ENCODE results near the gene SERPINA5. TPM values are rescaled to one million over a fixed set of nuclear protein-coding genes. Genes with fewer than 3 reads are reported as not detected.

Gene SERPINA5
- total RNA-seq, 1 donor from 2014 or later, result 1.9 TPM

GRCh38 chr14:94548131-94548998 lies 32.9 kb upstream of the SERPINA5 start:
- TF ChIP-seq CTCF (IDR thresholded peaks at IDR 0.05; ENCODE audit: insufficient read depth, low read length, poor library complexity, severe bottlenecking), result no peak
- Histone ChIP-seq H3K36me3 (ENCODE audit: control insufficient read depth, insufficient read depth, low read length) (no peaks in the 10 kb centered on the region), H3K4me3 (ENCODE audit: low read depth, low read length) (no peak overlapping the region), H3K27me3 (ENCODE audit: control insufficient read depth, insufficient read depth, low read length) (no peaks in the 10 kb centered on the region)
- DNase-seq (ENCODE audit: low read depth), result no peak

DNA sequence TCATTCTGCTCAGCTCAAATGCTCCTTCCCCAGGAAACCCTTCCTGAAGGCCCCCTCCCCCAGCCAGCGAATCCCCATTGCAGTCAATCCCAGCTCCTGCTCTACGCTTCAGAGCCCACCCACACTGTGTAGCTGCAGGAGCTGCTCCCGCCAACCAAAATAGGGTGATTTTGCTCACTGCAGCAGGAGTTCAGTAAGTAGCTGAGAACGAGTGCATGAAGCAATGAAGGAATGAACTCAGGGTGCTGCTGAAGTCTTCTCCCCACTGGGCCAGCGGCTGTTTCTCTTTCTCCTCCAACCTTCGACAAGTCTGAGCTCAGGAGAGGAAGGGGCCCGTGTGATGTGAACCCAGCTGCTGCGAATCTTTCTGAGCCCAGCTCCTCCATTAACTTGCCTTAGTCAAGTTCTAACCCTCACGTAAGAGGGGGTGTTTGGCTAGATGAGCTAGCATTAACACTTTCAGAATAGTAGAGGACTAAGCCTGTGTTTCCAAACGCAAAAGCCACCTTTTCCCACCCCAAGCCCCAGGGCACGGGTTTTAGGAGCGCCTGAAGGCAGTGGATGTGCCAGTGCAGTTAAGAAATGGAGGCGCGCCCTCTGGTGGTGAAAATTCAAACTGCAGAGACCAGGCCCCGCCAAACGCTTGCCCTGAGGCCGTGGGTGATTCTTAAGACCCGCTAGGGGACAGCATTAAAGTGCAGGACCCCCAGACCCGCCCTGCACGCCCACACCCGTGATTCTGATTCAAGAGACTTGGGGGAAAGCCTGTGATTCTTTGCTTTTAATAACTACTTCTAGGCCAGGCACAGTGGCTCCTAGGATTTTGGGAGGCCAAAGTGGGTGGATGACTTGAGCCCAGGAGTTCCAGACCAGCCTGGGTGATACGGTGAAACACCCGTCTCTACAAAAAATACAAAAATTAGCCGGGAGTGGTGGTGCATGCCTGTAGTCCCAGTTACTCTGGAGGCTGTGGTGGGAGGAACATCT lies 31.9 kb upstream of the SERPINA5 start:
- DNase-seq (ENCODE audit: low read depth), result peak; percentile 9
- H3K27me3 ChIP-seq (ENCODE audit: control insufficient read depth, insufficient read depth, low read length), result no peaks in the 10 kb centered on the region
- no peak overlapping the region for H3K4me3 ChIP-seq (ENCODE audit: low read depth, low read length)
- peak; percentile 86 for TF ChIP-seq CTCF (IDR thresholded peaks at IDR 0.05; ENCODE audit: insufficient read depth, low read length, poor library complexity, severe bottlenecking)
- H3K36me3 ChIP-seq (ENCODE audit: control insufficient read depth, insufficient read depth, low read length), result no peaks in the 10 kb centered on the region

DNA sequence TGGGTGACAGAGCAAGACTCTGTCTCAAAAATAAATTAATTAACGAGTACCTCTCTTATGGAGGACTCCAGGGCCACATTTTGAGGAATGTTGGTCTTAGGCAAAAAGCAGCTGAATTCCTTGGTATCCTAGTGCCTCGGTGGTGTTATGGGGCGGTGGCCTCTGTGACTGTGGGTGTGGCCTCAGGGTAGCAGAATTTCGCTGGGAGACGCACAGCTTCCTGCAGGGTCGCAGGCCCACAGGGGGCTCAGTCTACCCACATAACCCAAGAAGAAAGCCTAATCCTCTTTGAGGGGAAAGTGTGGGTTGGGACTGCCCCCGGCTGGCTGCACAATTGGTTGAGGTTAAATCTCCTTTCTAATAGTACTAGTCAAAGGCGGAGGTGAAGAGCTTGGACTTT lies 31.2 kb upstream of the SERPINA5 start:
- H3K36me3 ChIP-seq (ENCODE audit: control insufficient read depth, insufficient read depth, low read length), result no peaks in the 10 kb centered on the region
- TF ChIP-seq CTCF (IDR thresholded peaks at IDR 0.05; ENCODE audit: insufficient read depth, low read length, poor library complexity, severe bottlenecking), result no peak
- no peak for DNase-seq (ENCODE audit: low read depth)
- H3K4me3 ChIP-seq (ENCODE audit: low read depth, low read length), result no peak overlapping the region
- no peaks in the 10 kb centered on the region for H3K27me3 ChIP-seq (ENCODE audit: control insufficient read depth, insufficient read depth, low read length)

GRCh38 chr14:94555991-94556390 lies 25.2 kb upstream of the SERPINA5 start:
- Histone ChIP-seq H3K4me3 (ENCODE audit: low read depth, low read length) (no peak overlapping the region), H3K36me3 (ENCODE audit: control insufficient read depth, insufficient read depth, low read length) (no peaks in the 10 kb centered on the region), H3K27me3 (ENCODE audit: control insufficient read depth, insufficient read depth, low read length) (no peaks in the 10 kb centered on the region)
- DNase-seq (ENCODE audit: low read depth), result no peak
- no peak for TF ChIP-seq CTCF (IDR thresholded peaks at IDR 0.05; ENCODE audit: insufficient read depth, low read length, poor library complexity, severe bottlenecking)

DNA sequence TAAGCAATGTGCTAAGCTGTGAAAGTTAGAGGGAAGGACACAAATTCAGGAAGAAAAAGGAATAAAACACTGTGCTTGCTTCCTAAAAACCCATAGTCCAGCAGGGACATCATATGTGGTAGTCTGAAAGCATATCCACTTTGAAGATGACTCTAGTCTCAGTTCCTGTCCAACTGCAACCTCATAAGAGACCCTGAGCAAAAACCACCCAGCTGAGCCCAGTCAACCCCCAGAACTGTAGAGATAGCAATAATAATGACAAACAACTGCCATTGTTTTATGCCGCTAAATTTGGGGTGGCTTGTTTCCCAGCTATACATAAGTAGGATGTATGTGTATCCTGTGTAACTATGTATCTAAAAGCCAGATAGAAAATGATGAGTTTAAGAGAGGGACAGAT lies 23.9 kb upstream of the SERPINA5 start:
- TF ChIP-seq CTCF (IDR thresholded peaks at IDR 0.05; ENCODE audit: insufficient read depth, low read length, poor library complexity, severe bottlenecking), result no peak
- no peak for DNase-seq (ENCODE audit: low read depth)
- Histone ChIP-seq H3K4me3 (ENCODE audit: low read depth, low read length) (no peak overlapping the region), H3K27me3 (ENCODE audit: control insufficient read depth, insufficient read depth, low read length) (no peaks in the 10 kb centered on the region), H3K36me3 (ENCODE audit: control insufficient read depth, insufficient read depth, low read length) (no peaks in the 10 kb centered on the region)

Measured in kidney epithelial cell (primary cell).